NCI-H82 treated with DMSO at 0.1 percent for 48 hours (cell line): Measurements from ENCODE around the gene CD79B.
A peak's percentile ranks its signal among the peaks of the same experiment; 100 is the strongest.
"Not testable (repeated sequence)": the region's sequence is repeated elsewhere in the genome, so short reads cannot be mapped to it uniquely, and the experiment has no call there.

Experiments used
- DNase-seq: peaks from one replicate; lab custom pipeline; 2025; ENCODE audit not compliant: unreplicated experiment; lab: John Stamatoyannopoulos, UW

Gene CD79B

DNA sequence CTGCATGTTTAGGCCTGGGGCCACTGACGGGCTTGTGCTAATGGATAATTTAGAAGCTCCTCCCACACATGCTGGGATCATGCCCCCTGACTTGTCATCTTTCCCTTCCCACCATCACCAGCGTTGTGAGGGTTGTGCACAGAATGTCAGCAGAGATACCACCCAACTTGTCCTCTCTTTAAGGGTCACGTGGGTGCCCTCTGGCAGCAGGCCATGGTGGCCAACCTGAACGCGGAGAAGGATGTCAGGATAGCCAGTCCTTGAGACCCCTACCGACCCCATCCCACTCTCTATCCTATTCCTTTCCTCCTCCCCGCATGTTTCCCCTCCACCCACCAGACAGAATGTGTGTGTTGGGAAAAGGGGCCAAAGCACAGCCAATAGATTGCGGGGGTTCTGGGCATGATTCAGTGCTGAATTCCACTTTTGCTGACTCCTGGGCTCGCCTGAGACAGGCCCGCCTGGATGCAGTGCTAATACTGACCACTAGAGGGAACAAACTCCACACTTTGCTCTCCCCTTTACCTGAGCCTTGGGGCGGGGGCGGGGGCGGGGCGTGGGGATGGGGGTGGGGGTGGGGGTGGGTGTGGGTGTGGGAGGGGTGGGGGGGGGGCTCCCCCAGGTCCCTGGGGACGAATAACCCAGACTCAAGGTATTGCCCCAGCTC lies 50.1 kb downstream of the CD79B start, which contains the start of gene GH2:
Gene GH2, minus strand, starts transcription at position 10 of the 667 bp plus-strand sequence. CDS start 143 bp downstream, outside the sequence.
- peak; percentile 60 for DNase-seq

DNA sequence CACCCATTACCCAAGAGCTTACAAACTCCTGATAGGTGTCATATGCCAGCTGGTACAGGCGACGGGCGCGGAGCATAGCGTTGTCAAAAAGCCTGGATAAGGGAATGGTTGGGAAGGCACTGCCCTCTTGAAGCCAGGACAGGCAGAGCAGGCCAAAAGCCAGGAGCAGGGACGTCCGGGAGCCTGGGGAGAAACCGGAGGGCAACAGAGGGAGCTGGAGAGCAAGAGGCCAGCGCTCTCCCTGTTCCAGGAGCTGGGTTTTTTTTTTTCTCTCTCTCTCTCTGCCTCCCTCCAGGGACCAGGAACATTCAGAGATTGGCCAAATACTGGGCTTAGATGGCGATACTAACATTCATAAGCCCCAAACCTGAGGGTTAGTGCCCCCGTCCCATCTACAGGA lies 50.8 kb downstream of the CD79B start:
- not testable (repeated sequence) for DNase-seq

DNA sequence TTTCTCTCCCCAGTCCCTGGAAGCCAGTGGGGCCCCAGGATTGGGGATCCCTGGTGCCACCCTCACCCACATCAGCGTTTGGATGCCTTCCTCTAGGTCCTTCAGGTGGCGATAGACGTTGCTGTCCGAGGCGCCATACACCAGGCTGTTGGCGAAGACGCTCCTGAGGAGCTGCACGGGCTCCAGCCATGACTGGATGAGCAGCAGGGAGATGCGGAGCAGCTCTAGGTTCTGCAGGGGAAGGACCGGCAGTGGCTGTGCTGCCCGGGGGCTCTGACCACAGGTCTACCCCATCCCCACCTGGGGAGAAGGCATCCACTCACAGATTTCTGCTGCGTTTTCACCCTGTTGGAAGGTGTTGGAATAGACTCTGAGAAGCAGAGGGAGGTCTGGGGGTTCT lies 51.4 kb downstream of the CD79B start:
- DNase-seq, result no peak
